GM12801 (cell line): ENCODE measurements around the gene STK11.

ENCODE experiments used
- TF ChIP-seq, protein P1 (sequence below): IDR thresholded peaks from one replicate; pipeline ENCODE4 v1.5.1; 2011; ENCODE audit warnings: control low read depth; ENCODE audit not compliant: insufficient read length; ENCODE audit errors: extremely low read depth

Gene STK11

GRCh38 chr19:1257475-1258162 is 52.0 kb downstream of the STK11 start:
- TF ChIP-seq, protein P1, sequence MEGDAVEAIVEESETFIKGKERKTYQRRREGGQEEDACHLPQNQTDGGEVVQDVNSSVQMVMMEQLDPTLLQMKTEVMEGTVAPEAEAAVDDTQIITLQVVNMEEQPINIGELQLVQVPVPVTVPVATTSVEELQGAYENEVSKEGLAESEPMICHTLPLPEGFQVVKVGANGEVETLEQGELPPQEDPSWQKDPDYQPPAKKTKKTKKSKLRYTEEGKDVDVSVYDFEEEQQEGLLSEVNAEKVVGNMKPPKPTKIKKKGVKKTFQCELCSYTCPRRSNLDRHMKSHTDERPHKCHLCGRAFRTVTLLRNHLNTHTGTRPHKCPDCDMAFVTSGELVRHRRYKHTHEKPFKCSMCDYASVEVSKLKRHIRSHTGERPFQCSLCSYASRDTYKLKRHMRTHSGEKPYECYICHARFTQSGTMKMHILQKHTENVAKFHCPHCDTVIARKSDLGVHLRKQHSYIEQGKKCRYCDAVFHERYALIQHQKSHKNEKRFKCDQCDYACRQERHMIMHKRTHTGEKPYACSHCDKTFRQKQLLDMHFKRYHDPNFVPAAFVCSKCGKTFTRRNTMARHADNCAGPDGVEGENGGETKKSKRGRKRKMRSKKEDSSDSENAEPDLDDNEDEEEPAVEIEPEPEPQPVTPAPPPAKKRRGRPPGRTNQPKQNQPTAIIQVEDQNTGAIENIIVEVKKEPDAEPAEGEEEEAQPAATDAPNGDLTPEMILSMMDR = no peak

- TF ChIP-seq, protein P1 = no peak
These were observed 52.5 kb downstream of the STK11 start for GRCh38 chr19:1258163-1258492.

- TF ChIP-seq, protein P1 = no peak
These were observed 53.2 kb downstream of the STK11 start for GRCh38 chr19:1258707-1259205.

GRCh38 chr19:1259206-1259875 is 53.8 kb downstream of the STK11 start:
- TF ChIP-seq, protein P1 = no peak

DNA sequence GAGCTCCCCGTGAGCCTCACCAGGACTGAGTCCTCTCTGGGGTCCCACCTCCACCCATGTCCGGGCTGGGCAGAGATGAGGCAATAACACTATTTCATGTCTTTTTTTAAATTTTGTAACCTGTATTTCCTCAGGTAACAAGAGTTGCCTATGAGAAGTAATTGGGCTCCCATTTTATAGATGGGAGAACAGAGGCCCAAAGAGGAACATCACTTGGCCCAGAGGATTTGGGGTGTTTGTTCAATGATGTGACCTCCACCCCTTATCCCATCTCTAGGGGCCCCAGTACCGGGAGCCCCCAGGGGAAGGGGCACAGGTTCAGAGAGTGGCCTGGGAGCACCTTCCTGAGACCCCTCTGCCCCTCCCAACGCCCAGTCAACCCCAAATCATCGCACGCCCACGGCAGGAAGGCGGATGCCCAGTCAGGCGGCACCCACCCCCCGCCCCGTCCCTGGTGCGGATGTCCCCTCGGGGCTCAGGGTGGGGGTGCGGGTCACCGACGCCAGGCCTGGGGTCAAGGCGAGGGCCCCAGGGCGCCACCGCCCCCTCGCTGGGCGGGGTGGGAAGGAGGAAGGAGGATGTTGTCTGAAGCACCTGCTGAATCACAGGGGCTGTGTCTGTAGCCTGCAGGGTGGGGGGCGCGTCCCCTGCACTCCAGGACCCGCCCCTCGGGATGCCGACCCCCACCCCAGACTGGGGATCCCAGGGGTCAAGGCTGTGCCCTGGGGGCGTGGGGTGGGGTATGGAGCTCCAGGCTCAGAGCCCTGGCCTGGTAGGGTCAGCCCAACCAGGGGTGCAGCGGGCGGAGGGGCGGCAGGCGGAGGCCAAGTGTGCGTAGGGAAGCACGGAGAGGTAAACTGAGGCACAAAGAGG is 54.5 kb downstream of the STK11 start:
- TF ChIP-seq, protein P1 = no peak

GRCh38 chr19:1260749-1261537 is 55.4 kb downstream of the STK11 start:
- TF ChIP-seq, protein P1 = no peak

DNA sequence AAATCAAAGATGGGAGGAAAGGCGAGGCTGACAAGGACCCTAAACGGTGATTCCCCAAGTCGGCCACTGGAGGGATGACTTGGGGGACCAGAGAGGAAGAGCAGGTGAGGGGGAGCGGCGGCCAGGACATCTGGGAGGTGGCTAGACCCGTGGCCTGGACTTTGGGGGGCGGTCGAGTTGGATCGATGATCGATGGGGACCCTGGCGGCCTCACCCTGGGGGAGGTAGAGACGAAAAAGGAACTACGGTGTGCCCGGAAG is 55.9 kb downstream of the STK11 start:
- TF ChIP-seq, protein P1 = no peak
